Chondrocyte (in vitro differentiated cells): ENCODE data around the gene FOXP1. TPM values are rescaled to one million over a fixed set of nuclear protein-coding genes. Genes with fewer than 3 reads are reported as not detected.

Experiments used
- DNase-seq: peaks from one replicate; pipeline ENCODE4 v3.0.0; 2021; ENCODE audit warnings: mixed read lengths, low spot score
- H3K27ac Mint-ChIP-seq: one replicate; pipeline ENCODE4 v1.8.0; 2021; ENCODE audit warnings: mild to moderate bottlenecking, moderate library complexity, mixed read lengths; ENCODE audit not compliant: unreplicated experiment
- H3K27me3 Mint-ChIP-seq: 2 replicates; pipeline ENCODE4 v1.8.0; 2021; ENCODE audit warnings: low read depth, mixed read lengths
- H3K36me3 Mint-ChIP-seq: 2 replicates; pipeline ENCODE4 v1.8.0; 2021; ENCODE audit warnings: low read depth, mixed read lengths
- H3K4me1 Mint-ChIP-seq: 2 replicates; pipeline ENCODE4 v1.8.0; 2021; ENCODE audit warnings: low read depth, mild to moderate bottlenecking, mixed read lengths
- H3K4me3 Mint-ChIP-seq: one replicate; pipeline ENCODE4 v1.8.0; 2021; ENCODE audit warnings: mild to moderate bottlenecking, moderate library complexity, mixed read lengths; ENCODE audit not compliant: unreplicated experiment
- H3K9me3 Mint-ChIP-seq: 2 replicates; pipeline ENCODE4 v1.8.0; 2021; ENCODE audit warnings: low read depth, mixed read lengths
- total RNA-seq: library from RNA; stranded (reverse); gene quantifications from 3 replicates; pipeline ENCODE4 v1.2.1, GENCODE V29; 2021
- TF ChIP-seq, protein P1 (sequence below): fragments of 200-600 bp; sonication (generic); IDR thresholded peaks from 2 replicates; pipeline ENCODE4 v1.5.0; 2021; ENCODE audit warnings: antibody characterized with exemption, mild to moderate bottlenecking, moderate library complexity

The FOXP1 gene
- total RNA-seq, 1 donor from 2014 or later = 206 TPM

DNA sequence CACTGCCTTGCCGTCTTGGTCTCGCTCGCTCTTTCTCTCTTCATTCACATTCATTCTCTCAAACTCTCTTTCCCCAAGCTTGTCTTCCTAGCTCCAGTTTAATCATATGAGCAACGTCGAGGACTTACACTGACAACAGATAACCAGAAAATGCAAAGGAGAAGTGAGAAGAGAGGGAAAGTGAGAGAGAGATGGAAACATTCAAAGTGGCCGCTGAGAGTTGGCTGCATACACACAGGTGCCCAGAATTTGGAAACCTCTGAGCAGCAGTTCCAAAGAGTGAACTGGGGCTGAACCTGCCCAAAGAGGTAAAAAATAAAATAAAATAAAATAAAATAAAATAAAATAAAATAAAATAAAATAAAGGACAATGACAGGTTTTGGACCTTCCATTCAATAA is 583.0 kb downstream of the FOXP1 start:
- DNase-seq = no peak
- Mint-ChIP-seq H3K27ac (peak overlapping the region; percentile 56), H3K27me3 (no peaks in the 10 kb centered on the region), H3K36me3 (peaks cover 23% of the 10 kb centered on the region), H3K4me3 (no peak overlapping the region), H3K9me3 (no peaks in the 10 kb centered on the region), H3K4me1 (peaks cover 77% of the 10 kb centered on the region)
- TF ChIP-seq, protein P1, sequence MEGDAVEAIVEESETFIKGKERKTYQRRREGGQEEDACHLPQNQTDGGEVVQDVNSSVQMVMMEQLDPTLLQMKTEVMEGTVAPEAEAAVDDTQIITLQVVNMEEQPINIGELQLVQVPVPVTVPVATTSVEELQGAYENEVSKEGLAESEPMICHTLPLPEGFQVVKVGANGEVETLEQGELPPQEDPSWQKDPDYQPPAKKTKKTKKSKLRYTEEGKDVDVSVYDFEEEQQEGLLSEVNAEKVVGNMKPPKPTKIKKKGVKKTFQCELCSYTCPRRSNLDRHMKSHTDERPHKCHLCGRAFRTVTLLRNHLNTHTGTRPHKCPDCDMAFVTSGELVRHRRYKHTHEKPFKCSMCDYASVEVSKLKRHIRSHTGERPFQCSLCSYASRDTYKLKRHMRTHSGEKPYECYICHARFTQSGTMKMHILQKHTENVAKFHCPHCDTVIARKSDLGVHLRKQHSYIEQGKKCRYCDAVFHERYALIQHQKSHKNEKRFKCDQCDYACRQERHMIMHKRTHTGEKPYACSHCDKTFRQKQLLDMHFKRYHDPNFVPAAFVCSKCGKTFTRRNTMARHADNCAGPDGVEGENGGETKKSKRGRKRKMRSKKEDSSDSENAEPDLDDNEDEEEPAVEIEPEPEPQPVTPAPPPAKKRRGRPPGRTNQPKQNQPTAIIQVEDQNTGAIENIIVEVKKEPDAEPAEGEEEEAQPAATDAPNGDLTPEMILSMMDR = no peak

DNA sequence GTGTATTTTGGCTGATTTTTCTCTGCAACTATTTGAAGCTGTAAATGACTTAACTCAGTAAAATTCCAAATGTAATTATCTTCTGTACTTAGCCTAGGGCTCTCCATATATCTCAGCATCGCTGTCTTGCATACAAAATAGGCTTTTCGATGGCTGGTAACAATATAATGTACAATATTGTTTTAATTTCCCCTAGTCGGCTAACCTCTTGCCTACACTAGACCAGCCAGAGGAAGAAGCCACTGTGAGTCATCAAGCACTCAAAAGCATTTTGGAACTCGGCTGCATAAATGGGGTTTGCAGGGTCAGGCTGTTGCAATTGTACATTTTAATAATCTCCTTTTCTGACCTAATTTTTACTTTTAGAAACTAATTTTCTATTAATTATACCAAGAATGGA is 583.8 kb downstream of the FOXP1 start:
- Mint-ChIP-seq H3K4me1 (peaks cover 78% of the 10 kb centered on the region), H3K4me3 (no peak overlapping the region), H3K27me3 (no peaks in the 10 kb centered on the region), H3K27ac (peak overlapping the region; percentile 85), H3K9me3 (no peaks in the 10 kb centered on the region), H3K36me3 (peaks cover 29% of the 10 kb centered on the region)
- TF ChIP-seq, protein P1 = no peak
- DNase-seq = no peak

DNA sequence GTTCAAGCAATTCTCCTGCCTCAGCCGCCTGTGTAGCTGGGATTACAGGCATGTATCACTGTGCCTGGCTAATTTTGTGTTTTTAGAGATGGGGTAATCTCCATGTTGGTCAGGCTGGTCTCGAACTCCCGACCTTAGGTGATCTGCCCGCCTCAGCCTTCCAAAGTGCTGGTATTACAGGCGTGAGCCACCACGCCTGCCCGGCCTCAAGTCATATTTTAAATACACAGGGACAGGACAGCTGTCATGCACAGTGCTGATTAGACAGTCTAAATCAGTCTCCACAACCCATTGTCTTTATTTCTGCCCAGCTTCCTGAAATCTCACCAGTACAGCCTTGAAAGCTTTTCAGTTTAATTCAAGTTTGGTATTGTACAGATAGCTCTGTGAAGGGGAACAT is 587.4 kb downstream of the FOXP1 start:
- H3K4me1 Mint-ChIP-seq = peaks cover 80% of the 10 kb centered on the region
- H3K36me3 Mint-ChIP-seq = peaks cover 43% of the 10 kb centered on the region
- H3K27ac Mint-ChIP-seq = peak overlapping the region; percentile 55
- H3K4me3 Mint-ChIP-seq = no peak overlapping the region
- H3K27me3 Mint-ChIP-seq = no peaks in the 10 kb centered on the region
- H3K9me3 Mint-ChIP-seq = peaks cover 2% of the 10 kb centered on the region
- TF ChIP-seq, protein P1 = no peak
- no peak for DNase-seq

DNA sequence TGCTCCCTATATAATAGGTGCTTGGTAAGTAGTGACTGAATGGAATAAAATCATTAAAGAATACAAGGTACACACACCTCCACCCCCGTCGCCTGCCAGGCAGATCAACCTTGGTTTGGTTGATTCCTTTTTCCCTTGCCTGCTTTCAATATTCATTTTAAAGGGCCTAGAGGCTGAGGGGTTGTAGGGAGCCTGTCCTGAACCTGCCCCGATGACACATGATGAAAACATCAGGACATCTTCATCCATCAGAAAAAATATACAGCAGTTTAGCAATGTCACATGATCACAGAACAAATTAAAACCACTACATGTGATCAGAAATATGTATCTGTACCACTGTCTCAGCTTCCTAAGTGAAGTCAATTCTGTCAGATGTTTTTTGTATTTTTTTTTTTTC is 588.9 kb downstream of the FOXP1 start:
- Mint-ChIP-seq H3K4me3 (no peak overlapping the region), H3K27me3 (no peaks in the 10 kb centered on the region), H3K9me3 (peaks cover 3% of the 10 kb centered on the region), H3K4me1 (peaks cover 82% of the 10 kb centered on the region), H3K27ac (peak overlapping the region; percentile 90), H3K36me3 (peaks cover 41% of the 10 kb centered on the region)
- TF ChIP-seq, protein P1 = no peak
- DNase-seq = no peak

DNA sequence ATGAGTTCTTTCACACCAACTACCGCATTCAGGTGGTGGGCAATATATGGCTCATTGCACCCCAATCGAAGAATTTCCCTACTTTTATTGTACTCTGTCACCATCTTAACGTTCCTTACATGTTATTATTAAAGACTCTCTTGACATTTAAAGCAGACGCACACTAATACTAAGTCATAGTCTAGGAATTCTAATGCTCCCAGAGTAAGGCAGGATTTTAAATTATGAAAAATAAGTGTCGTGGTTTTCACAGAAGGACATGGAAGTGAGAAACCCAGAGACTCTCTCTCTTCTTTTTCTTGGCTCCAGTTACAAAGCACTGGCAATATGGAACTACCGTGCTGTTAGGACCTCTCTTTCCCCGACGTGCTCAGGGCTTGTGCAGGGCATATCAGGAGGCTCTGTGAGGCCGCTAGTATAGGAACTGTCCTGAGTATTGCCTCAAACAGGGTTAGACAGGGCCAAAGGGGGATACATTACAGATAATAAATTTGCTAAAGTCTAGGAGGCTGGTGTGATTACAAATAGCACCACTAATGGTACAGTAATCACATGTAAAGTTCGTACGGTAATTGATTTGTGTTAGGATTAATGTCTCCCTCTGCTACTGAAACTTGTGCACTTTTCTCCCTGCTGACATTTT is 590.8 kb downstream of the FOXP1 start:
- no peaks in the 10 kb centered on the region for H3K27me3 Mint-ChIP-seq
- peaks cover 41% of the 10 kb centered on the region for H3K36me3 Mint-ChIP-seq
- no peak overlapping the region for H3K4me3 Mint-ChIP-seq
- H3K4me1 Mint-ChIP-seq = peaks cover 86% of the 10 kb centered on the region
- H3K27ac Mint-ChIP-seq = peak overlapping the region; percentile 90
- TF ChIP-seq, protein P1 = no peak
- H3K9me3 Mint-ChIP-seq = peaks cover 3% of the 10 kb centered on the region
- no peak for DNase-seq
